Measurements from ENCODE around the gene PIGM. TPM values are rescaled to one million over a fixed set of nuclear protein-coding genes. Genes with fewer than 3 reads are reported as not detected.
A peak's percentile ranks its signal among the peaks of the same experiment; 100 is the strongest.

PIGM gene
- total RNA-seq, 1 experiment from 2014 or later, result 4.6 TPM

- ChIA-PET POLR2A (ENCODE audit: low non-redundant PET) (no interaction called here), CTCF (interaction anchor here (1.4 kb wide), 1 partner anchor 16 kb away, joined by 3 read pairs; no protein-coding TSS in a partner anchor)
- Histone ChIP-seq H3K36me3 (ENCODE audit: insufficient read depth, low read length, poor library complexity, severe bottlenecking) (no peaks in the 10 kb centered on the region), H3K9me3 (ENCODE audit: low read depth, low read length, poor library complexity, severe bottlenecking) (no peaks in the 10 kb centered on the region), H3K27ac (ENCODE audit: low read depth, low read length, poor library complexity, severe bottlenecking) (no peak overlapping the region), H3K27me3 (replicated peaks; ENCODE audit: insufficient read depth, low read depth, low read length, poor library complexity) (no peaks in the 10 kb centered on the region), H3K4me3 (ENCODE audit: low read depth, low read length, poor library complexity, severe bottlenecking) (no peak overlapping the region), H3K4me1 (ENCODE audit: insufficient read depth, low read length, poor library complexity, severe bottlenecking) (no peaks in the 10 kb centered on the region)
- TF ChIP-seq EZH2 (IDR thresholded peaks at IDR 0.05; ENCODE audit: borderline replicate concordance, low read depth, low read length, poor library complexity, severe bottlenecking) (no peak), CTCF (conservative IDR thresholded peaks at IDR 0.05; ENCODE audit: low read depth, low read length) (no peak)
- intact Hi-C loops (cut with micrococcal nuclease; ENCODE audit: unreplicated experiment), result no loop called here
- no TSS peak for BruUV-seq (replicated peaks)
- peak; percentile 51 for DNase-seq (ENCODE audit: low spot score)
These were observed 40.3 kb downstream of the PIGM start for GRCh38 chr1:159991513-159991912.

GRCh38 chr1:159990005-159990404 lies 41.8 kb downstream of the PIGM start:
- H3K4me1 ChIP-seq (ENCODE audit: insufficient read depth, low read length, poor library complexity, severe bottlenecking), result no peaks in the 10 kb centered on the region
- H3K4me3 ChIP-seq (ENCODE audit: low read depth, low read length, poor library complexity, severe bottlenecking), result no peak overlapping the region
- DNase-seq (ENCODE audit: low spot score), result no peak
- H3K27ac ChIP-seq (ENCODE audit: low read depth, low read length, poor library complexity, severe bottlenecking), result no peak overlapping the region
- H3K27me3 ChIP-seq (replicated peaks; ENCODE audit: insufficient read depth, low read depth, low read length, poor library complexity), result peaks cover 5% of the 10 kb centered on the region
- intact Hi-C loops (cut with micrococcal nuclease; ENCODE audit: unreplicated experiment), result no loop called here
- no peaks in the 10 kb centered on the region for H3K9me3 ChIP-seq (ENCODE audit: low read depth, low read length, poor library complexity, severe bottlenecking)
- TF ChIP-seq CTCF (conservative IDR thresholded peaks at IDR 0.05; ENCODE audit: low read depth, low read length) (no peak), EZH2 (IDR thresholded peaks at IDR 0.05; ENCODE audit: borderline replicate concordance, low read depth, low read length, poor library complexity, severe bottlenecking) (no peak)
- no TSS peak for BruUV-seq (replicated peaks)
- no peaks in the 10 kb centered on the region for H3K36me3 ChIP-seq (ENCODE audit: insufficient read depth, low read length, poor library complexity, severe bottlenecking)
- CTCF ChIA-PET, result interaction anchor here (1.4 kb wide), 1 partner anchor 18 kb away, joined by 3 read pairs; no protein-coding TSS in a partner anchor
- POLR2A ChIA-PET (ENCODE audit: low non-redundant PET), result no interaction called here

- no peaks in the 10 kb centered on the region for H3K36me3 ChIP-seq (ENCODE audit: insufficient read depth, low read length, poor library complexity, severe bottlenecking)
- no peak for DNase-seq (ENCODE audit: low spot score)
- H3K4me1 ChIP-seq (ENCODE audit: insufficient read depth, low read length, poor library complexity, severe bottlenecking), result no peaks in the 10 kb centered on the region
- H3K9me3 ChIP-seq (ENCODE audit: low read depth, low read length, poor library complexity, severe bottlenecking), result no peaks in the 10 kb centered on the region
- no peak overlapping the region for H3K4me3 ChIP-seq (ENCODE audit: low read depth, low read length, poor library complexity, severe bottlenecking)
- peaks cover 8% of the 10 kb centered on the region for H3K27me3 ChIP-seq (replicated peaks; ENCODE audit: insufficient read depth, low read depth, low read length, poor library complexity)
- intact Hi-C loops (cut with micrococcal nuclease; ENCODE audit: unreplicated experiment), result no loop called here
- no peak overlapping the region for H3K27ac ChIP-seq (ENCODE audit: low read depth, low read length, poor library complexity, severe bottlenecking)
- ChIA-PET CTCF (no interaction called here), POLR2A (ENCODE audit: low non-redundant PET) (no interaction called here)
- no TSS peak for BruUV-seq (replicated peaks)
- TF ChIP-seq EZH2 (IDR thresholded peaks at IDR 0.05; ENCODE audit: borderline replicate concordance, low read depth, low read length, poor library complexity, severe bottlenecking) (no peak), CTCF (conservative IDR thresholded peaks at IDR 0.05; ENCODE audit: low read depth, low read length) (no peak)
These were observed 42.2 kb downstream of the PIGM start for GRCh38 chr1:159989581-159989980.

Measured in A673 (cell line).